ENCODE results near the gene ILKAP. TPM values are rescaled to one million over a fixed set of nuclear protein-coding genes. Genes with fewer than 3 reads are reported as not detected.

Gene ILKAP
- total and polyA plus RNA-seq, 2 donors (not counting 1 experiment from before 2014, with no cell fraction given): 27.9 to 31.3 TPM

DNA sequence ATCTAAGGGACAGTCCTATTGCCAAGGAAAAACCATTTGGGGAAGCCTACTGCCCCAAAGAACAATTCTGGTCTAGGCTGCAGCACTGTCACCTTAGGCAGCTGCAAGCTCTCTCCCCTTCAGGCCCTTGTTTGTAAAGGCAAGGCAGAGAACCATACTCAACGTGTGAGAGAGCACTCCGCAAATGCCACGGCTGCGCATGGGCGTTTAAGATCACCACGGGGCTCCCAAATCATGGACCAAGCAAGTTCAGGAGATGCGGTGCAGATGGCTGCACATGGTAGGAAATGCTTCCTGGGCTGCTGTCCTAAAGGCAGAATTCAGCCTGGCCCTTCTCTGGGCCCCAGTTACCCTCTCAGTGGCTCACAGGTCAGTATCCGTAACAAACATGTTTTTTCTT, 29.2 kb downstream of the ILKAP start:
- Histone ChIP-seq H3K4me3 (replicated peaks in 1 of 4; ENCODE audit: control extremely low read depth in 1 of 4, insufficient read depth in 1 of 4, low read depth in 3 of 4, low read length in 4 of 4) (no peak overlapping the region), H2AFZ (ENCODE audit: low read length) (no peak overlapping the region), H3K79me2 (ENCODE audit: control insufficient read depth, insufficient read depth, low read length) (no peaks in the 10 kb centered on the region), H3K27me3 (ENCODE audit: control insufficient read depth, insufficient read depth, low read length) (no peaks in the 10 kb centered on the region), H4K20me1 (ENCODE audit: control insufficient read depth, extremely low read depth, insufficient read depth, low read length) (no peaks in the 10 kb centered on the region), H3K27ac (ENCODE audit: insufficient read depth, low read length) (no peak overlapping the region), H3K36me3 (ENCODE audit: control insufficient read depth, insufficient read depth, low read length) (peaks cover 27% of the 10 kb centered on the region), H3K9me3 (ENCODE audit: control insufficient read depth, insufficient read depth, low read depth, low read length) (no peaks in the 10 kb centered on the region), H3K4me2 (ENCODE audit: extremely low read depth, insufficient read depth, low read length) (no peak overlapping the region), H3K4me1 (ENCODE audit: control insufficient read depth, extremely low read depth, insufficient read depth, low read length) (peaks cover 10% of the 10 kb centered on the region), H3K9ac (ENCODE audit: insufficient read depth, low read length) (no peak overlapping the region)
- TF ChIP-seq, protein P1, sequence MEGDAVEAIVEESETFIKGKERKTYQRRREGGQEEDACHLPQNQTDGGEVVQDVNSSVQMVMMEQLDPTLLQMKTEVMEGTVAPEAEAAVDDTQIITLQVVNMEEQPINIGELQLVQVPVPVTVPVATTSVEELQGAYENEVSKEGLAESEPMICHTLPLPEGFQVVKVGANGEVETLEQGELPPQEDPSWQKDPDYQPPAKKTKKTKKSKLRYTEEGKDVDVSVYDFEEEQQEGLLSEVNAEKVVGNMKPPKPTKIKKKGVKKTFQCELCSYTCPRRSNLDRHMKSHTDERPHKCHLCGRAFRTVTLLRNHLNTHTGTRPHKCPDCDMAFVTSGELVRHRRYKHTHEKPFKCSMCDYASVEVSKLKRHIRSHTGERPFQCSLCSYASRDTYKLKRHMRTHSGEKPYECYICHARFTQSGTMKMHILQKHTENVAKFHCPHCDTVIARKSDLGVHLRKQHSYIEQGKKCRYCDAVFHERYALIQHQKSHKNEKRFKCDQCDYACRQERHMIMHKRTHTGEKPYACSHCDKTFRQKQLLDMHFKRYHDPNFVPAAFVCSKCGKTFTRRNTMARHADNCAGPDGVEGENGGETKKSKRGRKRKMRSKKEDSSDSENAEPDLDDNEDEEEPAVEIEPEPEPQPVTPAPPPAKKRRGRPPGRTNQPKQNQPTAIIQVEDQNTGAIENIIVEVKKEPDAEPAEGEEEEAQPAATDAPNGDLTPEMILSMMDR (conservative IDR thresholded peaks at IDR 0.05 in 1 of 2, IDR thresholded peaks at IDR 0.05 in 1 of 2; ENCODE audit: low read depth in 1 of 2, low read length in 2 of 2): no peak
- no peak for TF ChIP-seq EZH2 (IDR thresholded peaks at IDR 0.05; ENCODE audit: low read length, missing control alignments)
- DNase-seq (ENCODE audit: low read depth in 2 of 2): no peak

DNA sequence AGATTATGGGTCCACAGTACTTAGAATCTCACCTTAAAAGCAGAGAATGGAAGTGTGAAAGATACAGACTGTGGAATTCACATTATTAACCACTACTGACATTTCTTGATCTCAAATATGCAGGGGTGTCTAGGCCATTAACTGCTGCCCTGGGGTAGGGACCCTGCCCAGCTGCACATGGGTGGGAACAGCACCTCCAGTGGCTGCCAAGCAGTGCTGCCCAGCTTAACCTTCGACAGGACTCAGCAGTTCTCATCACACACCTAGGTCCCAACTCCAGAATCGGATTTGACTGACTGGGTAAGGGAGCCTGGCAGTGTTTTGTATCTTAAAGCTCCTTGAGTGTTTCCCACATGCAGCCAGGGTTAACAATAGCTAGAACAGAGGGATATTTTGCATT, 29.8 kb downstream of the ILKAP start:
- H3K27ac ChIP-seq (ENCODE audit: insufficient read depth, low read length): no peak overlapping the region
- no peaks in the 10 kb centered on the region for H3K9me3 ChIP-seq (ENCODE audit: control insufficient read depth, insufficient read depth, low read depth, low read length)
- H3K4me1 ChIP-seq (ENCODE audit: control insufficient read depth, extremely low read depth, insufficient read depth, low read length): peaks cover 16% of the 10 kb centered on the region
- no peak overlapping the region for H2AFZ ChIP-seq (ENCODE audit: low read length)
- no peak overlapping the region for H3K9ac ChIP-seq (ENCODE audit: insufficient read depth, low read length)
- no peaks in the 10 kb centered on the region for H3K27me3 ChIP-seq (ENCODE audit: control insufficient read depth, insufficient read depth, low read length)
- H4K20me1 ChIP-seq (ENCODE audit: control insufficient read depth, extremely low read depth, insufficient read depth, low read length): no peaks in the 10 kb centered on the region
- peaks cover 25% of the 10 kb centered on the region for H3K36me3 ChIP-seq (ENCODE audit: control insufficient read depth, insufficient read depth, low read length)
- no peaks in the 10 kb centered on the region for H3K79me2 ChIP-seq (ENCODE audit: control insufficient read depth, insufficient read depth, low read length)
- H3K4me2 ChIP-seq (ENCODE audit: extremely low read depth, insufficient read depth, low read length): no peak overlapping the region
- TF ChIP-seq EZH2 (IDR thresholded peaks at IDR 0.05; ENCODE audit: low read length, missing control alignments): no peak
- TF ChIP-seq, protein P1 (conservative IDR thresholded peaks at IDR 0.05 in 1 of 2, IDR thresholded peaks at IDR 0.05 in 1 of 2; ENCODE audit: low read depth in 1 of 2, low read length in 2 of 2): peak in 1 of 2 donors; percentile 14
- H3K4me3 ChIP-seq (replicated peaks in 1 of 4; ENCODE audit: control extremely low read depth in 1 of 4, insufficient read depth in 1 of 4, low read depth in 3 of 4, low read length in 4 of 4): no peak overlapping the region
- DNase-seq (ENCODE audit: low read depth in 2 of 2): no peak

- Histone ChIP-seq H3K36me3 (ENCODE audit: control insufficient read depth, insufficient read depth, low read length) (peaks cover 32% of the 10 kb centered on the region), H3K9me3 (ENCODE audit: control insufficient read depth, insufficient read depth, low read depth, low read length) (no peaks in the 10 kb centered on the region), H4K20me1 (ENCODE audit: control insufficient read depth, extremely low read depth, insufficient read depth, low read length) (no peaks in the 10 kb centered on the region), H2AFZ (ENCODE audit: low read length) (no peak overlapping the region), H3K4me1 (ENCODE audit: control insufficient read depth, extremely low read depth, insufficient read depth, low read length) (peaks cover 26% of the 10 kb centered on the region), H3K4me3 (replicated peaks in 1 of 4; ENCODE audit: control extremely low read depth in 1 of 4, insufficient read depth in 1 of 4, low read depth in 3 of 4, low read length in 4 of 4) (no peak overlapping the region), H3K4me2 (ENCODE audit: extremely low read depth, insufficient read depth, low read length) (no peak overlapping the region), H3K9ac (ENCODE audit: insufficient read depth, low read length) (no peak overlapping the region), H3K27me3 (ENCODE audit: control insufficient read depth, insufficient read depth, low read length) (no peaks in the 10 kb centered on the region), H3K79me2 (ENCODE audit: control insufficient read depth, insufficient read depth, low read length) (no peaks in the 10 kb centered on the region), H3K27ac (ENCODE audit: insufficient read depth, low read length) (no peak overlapping the region)
- no peak for DNase-seq (ENCODE audit: low read depth in 2 of 2)
- TF ChIP-seq, protein P1 (conservative IDR thresholded peaks at IDR 0.05 in 1 of 2, IDR thresholded peaks at IDR 0.05 in 1 of 2; ENCODE audit: low read depth in 1 of 2, low read length in 2 of 2): no peak
- TF ChIP-seq EZH2 (IDR thresholded peaks at IDR 0.05; ENCODE audit: low read length, missing control alignments): no peak
These were observed 31.1 kb downstream of the ILKAP start for GRCh38 chr2:238172439-238172838.

Data from fibroblast of lung (primary cell).